Prostate gland (tissue), 2 donors: ENCODE measurements around the gene FRYL.

Experiments
- CTCF ChIP-seq, 4 experiments: fragments of 200-600 bp in 2 of 4; fragments of 450-650 bp in 2 of 4; sonication (generic) in 2 of 4; IDR thresholded peaks; 1 replicate in 3 of 4; 2 replicates in 1 of 4; pipeline ENCODE4 v1.5.1; 2016 to 2019; ENCODE audit warnings: antibody characterized with exemption in 4 of 4, mild to moderate bottlenecking in 2 of 4, moderate library complexity in 2 of 4
- POLR2A ChIP-seq: fragments of 450-650 bp; IDR thresholded peaks from one replicate; pipeline ENCODE4 v1.6.1; 2016; ENCODE audit warnings: antibody characterized with exemption, mild to moderate bottlenecking
- POLR2AphosphoS5 ChIP-seq: sonication (generic); formaldehyde crosslinking; IDR thresholded peaks from one replicate; pipeline ENCODE4 v1.6.1; 2017; ENCODE audit warnings: antibody characterized with exemption

DNA sequence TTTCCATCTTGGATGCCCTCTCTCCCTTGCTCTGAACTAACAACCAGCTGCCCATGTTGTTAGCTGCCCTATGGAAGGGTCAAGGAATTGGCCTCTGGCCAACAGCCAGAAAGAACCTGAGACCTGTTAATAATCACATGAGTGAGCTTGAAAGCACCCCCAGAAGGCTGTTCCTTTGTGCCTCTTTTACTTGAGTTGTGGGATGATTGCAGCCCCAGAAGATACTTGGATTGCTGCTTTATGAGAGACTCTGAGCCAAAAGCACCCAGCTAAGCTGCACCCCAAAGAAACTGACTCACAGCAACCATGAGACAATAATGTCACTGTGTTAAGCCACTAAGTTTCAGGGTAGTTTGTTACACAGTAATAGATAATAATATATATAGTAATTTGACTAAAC is 73.3 kb downstream of the FRYL start:
- TF ChIP-seq CTCF (IDR thresholded peaks at IDR 0.05) (no peak), POLR2A (no peak), POLR2AphosphoS5 (no peak)
